Amniotic stem cell (primary cell): ENCODE data around the gene TM4SF5.

Experiments used
- DNase-seq: peaks from one replicate; lab custom pipeline; 2025; lab: John Stamatoyannopoulos, UW

The TM4SF5 gene, protein sequence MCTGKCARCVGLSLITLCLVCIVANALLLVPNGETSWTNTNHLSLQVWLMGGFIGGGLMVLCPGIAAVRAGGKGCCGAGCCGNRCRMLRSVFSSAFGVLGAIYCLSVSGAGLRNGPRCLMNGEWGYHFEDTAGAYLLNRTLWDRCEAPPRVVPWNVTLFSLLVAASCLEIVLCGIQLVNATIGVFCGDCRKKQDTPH

GRCh38 chr17:4771519-4772234 is at the start of gene TM4SF5:
Gene TM4SF5, plus strand, starts transcription at chr17:4771886. Its CDS starts 37 bp downstream, at chr17:4771923.
- DNase-seq, result no peak

- no peak for DNase-seq
Measured at GRCh38 chr17:4722678-4723240, 48.9 kb upstream of the TM4SF5 start.

- no peak for DNase-seq
Measured at GRCh38 chr17:4724650-4725049, 47.0 kb upstream of the TM4SF5 start.

DNA sequence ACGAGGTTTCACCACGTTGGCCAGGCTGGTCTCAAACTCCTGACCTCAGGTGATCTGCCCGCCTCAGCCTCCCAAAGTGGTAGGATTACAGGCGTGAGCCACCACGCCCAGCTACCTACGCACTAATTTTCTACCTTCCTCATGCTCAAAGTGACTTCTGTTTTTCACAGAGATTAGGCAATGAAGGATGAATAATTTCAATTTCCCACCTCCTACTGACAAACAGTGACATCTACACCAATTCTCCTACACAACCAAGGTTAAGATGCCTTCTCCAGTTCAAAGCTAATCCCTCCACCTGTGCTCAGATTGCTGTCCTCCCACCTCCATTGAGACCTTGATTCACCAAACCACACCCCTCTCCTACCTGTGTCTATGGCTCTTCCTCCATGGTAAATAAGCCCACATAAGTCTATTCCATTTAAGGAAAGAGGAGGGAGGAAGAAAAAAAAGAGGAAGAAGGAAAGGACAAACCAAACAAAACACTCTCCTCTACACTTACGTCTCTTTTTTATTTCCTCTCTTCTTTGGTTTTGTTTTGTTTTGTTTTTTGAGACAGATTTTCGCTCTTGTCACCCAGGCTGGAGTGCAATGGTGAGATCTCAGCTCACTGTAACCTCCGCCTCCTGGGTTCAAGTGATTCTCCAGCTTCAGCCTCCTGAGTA is 45.9 kb upstream of the TM4SF5 start:
- no peak for DNase-seq

DNA sequence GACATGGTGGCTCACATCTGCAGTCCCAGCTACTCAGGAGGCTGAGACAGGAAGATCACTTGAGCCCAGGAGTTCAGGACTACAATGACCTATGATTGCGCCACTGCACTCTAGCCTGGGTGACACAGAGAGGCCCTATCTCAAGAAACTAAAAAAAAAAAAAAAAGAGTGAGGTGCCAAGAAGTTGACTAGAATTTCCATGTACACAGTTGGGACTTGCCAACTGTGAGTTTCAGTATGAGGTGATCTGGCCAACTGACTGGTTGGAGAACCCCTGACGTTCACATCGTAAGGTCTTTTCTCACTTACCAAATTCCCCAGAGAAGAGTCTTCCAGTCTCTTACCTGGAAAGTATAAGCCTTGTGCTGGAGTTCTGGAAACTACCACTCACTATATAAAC is 43.6 kb upstream of the TM4SF5 start:
- DNase-seq, result no peak

DNA sequence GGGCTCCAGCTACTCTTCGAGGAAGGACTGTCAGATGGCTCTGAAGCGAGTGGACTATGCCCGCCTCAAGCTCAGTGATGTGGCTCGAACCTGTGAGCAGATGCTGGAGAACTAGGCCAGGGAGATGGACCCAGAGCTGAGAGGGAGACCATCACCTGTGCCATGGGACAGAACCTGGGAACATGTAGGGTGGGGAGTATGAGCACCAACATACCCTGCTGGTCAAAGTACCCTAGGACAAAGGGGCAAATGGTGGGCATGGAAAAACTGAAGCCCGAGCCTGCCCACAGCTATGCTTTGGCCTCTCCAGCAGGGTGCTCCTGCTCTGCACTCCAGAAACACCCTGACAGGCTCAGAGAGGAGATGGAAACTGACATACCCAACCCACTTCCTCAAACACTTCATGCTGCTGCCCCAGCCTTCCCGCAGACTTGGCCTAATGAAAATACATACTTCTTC is 38.6 kb upstream of the TM4SF5 start:
- no peak for DNase-seq

- no peak for DNase-seq
Measured at GRCh38 chr17:4734857-4735475, 36.7 kb upstream of the TM4SF5 start.

DNA sequence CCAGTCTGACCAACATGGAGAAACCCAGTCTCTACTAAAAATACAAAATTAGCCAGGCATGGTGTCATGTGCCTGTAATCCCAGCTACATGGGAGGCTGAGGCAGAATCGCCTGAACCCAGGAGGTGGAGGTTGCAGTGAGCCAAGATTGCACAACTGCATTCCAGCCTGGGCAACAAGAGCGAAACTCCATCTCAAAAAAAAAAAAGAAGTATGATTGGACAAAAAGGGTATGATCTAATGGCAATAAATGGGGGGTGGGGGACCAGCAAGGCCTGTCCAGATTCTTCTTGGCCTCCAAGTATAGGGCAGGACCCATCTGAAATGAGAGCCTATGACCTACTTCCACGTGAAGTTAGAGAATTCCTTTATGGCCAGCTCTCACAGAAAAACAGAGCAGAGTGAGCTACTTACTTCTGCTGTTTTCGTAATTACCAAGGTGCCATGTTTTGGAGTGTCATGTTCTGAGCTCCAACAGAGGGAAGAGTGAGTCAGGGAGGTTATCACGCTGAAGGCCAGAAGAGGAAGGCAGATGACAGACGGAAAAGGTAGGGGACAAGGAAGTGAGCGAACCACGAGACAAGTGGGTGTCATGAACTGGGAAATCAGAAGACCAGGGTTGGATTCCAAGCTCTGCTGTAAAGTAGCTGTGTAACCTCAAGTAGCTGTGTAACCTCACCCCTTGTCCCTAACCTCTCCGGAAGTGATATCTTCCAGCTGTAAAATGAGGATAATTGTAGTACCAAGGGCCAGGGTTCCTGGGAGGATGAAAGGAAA is 35.6 kb upstream of the TM4SF5 start:
- no peak for DNase-seq

DNA sequence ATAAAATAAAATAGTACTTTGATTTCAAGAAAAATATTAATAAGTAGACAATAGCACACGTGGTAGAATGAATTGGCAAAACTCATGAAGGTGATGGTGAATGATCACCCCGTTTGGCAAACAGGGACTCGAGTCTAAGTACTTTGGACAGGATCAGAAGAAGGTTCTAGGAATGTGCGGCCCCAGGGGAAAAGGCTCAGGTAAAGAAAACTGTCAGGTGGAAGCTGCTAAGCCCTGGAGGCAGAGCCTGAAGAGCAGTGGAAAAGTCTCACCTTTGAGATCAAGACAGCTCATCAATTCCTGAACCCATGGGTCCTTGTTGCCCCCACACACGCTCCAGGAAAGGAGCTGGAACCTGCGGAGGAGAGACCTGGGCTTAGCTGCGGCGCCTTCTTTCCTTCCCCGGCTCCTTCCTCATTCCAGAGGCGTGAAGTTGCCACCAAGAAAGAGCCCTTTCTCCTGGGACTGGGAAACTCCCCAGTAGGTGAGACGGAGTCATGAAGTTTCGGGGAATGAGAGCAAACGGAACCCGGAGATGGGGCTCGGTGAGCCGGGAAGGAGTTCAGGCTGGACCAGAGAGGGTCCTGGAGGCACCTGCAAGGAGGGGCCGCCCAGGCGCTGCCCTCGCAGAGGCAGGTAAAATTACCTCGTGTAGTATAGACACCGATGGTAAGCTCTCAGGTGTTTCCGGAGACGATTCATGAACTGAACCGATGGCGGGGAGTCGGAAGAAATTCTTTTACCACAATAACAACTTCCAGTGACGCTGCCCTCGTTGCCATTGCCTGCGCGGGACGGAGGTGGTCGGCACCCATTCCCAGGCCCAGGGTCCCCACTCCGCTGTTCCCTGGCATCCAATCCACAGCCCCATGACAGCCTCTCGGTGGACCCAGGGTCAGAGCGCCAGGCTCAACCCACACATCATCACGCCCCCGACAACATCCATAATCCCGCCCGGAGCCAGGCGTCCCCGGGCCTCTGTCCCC is 33.3 kb upstream of the TM4SF5 start:
- DNase-seq, result no peak

GRCh38 chr17:4739122-4740024 is 32.3 kb upstream of the TM4SF5 start, which contains the start of the genes CXCL16 and ZMYND15:
Gene CXCL16, minus strand, starts transcription at chr17:4739928. Its CDS starts 589 bp downstream, at chr17:4739339.
Gene ZMYND15, plus strand, starts transcription at chr17:4739833. Its CDS starts 716 bp downstream, at chr17:4740549.
- no peak for DNase-seq

- no peak for DNase-seq
Measured at GRCh38 chr17:4740025-4740351, 31.7 kb upstream of the TM4SF5 start.

DNA sequence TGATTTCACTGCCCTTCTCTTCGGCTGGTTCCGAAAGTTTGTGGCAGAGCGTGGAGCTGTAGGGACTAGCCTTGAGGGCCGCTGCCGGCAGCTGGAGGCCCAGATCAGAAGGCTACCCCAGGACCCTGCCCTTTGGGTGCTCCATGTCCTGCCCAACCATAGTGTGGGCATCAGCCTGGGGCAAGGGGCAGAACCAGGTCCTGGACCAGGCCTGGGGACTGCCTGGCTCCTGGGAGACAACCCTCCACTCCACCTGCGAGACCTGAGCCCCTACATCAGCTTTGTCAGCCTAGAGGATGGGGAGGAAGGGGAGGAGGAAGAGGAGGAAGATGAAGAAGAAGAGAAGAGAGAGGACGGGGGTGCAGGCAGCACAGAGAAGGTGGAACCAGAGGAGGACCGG is 31.1 kb upstream of the TM4SF5 start:
- no peak for DNase-seq

DNA sequence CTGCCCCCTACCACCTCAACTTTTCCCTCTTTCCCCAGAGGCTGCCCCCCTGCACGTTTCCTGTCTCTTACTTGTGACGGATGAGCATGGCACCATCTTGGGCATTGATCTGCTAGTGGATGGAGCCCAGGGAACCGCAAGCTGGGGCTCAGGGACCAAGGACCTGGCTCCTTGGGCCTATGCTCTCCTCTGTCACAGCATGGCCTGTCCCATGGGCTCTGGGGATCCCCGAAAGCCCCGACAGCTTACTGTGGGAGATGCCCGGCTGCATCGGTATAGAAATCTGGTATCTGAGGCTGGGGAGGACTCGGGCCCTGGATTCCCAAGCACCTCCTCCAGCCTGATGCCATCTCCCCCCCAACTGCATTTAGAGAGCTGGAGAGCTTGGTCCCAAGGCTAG is 30.1 kb upstream of the TM4SF5 start:
- DNase-seq, result no peak

DNA sequence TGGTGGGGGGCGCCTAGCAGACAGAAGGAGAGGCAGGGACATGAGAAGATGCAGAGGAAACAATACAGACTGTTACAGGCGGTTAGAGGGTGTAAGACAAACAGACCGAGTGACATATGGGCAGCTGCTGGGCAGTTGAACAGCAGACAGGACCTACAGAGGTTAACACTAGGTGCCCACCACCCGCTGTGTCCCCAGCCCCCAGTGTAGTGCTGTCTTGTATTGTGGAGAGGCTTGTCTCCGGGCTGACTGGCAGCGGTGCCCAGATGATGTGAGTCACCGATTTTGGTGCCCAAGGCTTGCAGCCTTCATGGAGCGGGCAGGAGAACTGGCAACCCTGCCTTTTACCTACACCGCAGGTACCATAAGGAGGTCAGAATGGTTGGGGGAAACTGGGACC is 29.6 kb upstream of the TM4SF5 start:
- no peak for DNase-seq

- no peak for DNase-seq
Measured at GRCh38 chr17:4742629-4743028, 29.1 kb upstream of the TM4SF5 start.

- no peak for DNase-seq
Measured at GRCh38 chr17:4743216-4743615, 28.5 kb upstream of the TM4SF5 start.

DNA sequence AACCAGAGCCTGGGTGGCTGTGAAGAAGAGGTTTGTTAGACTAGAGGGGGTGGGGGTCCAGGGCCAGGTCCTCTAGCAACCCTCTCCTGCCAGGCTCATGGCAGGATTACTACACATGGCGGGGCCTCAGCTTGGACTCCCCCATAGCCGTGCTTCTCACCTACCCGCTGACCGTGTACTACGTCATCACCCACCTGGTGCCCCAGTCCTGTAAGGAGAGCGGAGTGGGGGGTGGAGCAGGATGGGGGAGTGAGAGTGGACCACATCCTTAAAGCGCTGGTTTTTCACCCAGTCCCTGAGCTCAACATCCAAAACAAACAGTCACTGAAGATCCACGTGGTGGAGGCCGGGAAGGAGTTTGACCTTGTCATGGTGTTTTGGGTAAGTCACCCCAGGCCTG is 27.8 kb upstream of the TM4SF5 start:
- no peak for DNase-seq

DNA sequence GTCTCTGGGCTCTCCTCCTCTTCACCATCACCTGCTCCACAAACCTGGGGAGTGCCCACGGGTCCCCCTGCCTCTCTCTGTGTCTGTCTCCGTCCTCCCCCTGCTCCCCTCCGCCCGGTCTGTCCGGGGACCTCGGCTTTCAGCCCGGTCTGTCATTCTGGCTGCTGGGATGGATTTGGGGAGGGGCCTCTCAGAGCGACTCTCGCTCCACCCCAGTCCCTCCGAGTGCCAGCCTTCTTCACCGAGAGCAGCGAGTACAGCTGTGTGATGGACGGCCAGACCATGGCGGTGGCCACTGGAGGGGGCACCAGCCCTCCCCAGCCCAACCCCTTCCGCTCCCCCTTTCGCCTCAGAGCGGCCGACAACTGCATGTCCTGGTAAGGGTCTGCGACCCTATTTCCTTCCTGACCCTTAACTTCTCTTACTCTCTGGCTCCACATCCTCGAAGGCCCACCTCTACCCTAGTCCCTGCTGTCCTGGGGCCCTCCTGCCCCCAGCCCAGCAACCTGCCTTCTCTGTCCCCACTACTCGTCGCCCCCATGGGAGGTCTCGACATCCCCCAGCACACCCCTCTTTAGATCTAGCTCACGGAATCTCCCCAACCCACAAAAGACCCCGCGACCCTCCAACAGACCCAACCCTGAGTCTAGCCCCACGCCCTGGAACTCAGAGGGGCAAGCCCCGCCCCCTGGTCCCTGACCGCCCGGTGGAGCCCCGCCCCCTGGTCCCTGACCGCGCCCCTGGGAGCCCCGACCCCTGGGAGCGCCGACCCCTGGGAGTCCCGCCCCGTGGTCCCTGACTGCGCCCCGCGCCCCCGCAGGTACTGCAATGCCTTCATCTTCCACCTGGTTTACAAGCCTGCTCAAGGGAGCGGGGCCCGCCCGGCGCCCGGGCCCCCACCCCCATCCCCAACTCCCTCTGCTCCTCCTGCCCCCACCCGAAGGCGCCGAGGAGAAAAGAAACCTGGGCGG is 26.4 kb upstream of the TM4SF5 start:
- no peak for DNase-seq
